Measurements from ENCODE around the gene FOXO6.

- no peak for TF ChIP-seq L3MBTL2 (IDR thresholded peaks at IDR 0.05)
- no peak for TF ChIP-seq FOS (IDR thresholded peaks at IDR 0.05; ENCODE audit: extremely low read depth, insufficient read length)
- TF ChIP-seq CTCF (IDR thresholded peaks at IDR 0.05 in 2 of 3, conservative IDR thresholded peaks at IDR 0.05 in 1 of 3; ENCODE audit: insufficient read depth in 2 of 3, low read depth in 1 of 3, low read length in 3 of 3): no peak
- no peak for TF ChIP-seq FOXP4 (CRISPR knock-in tag; IDR thresholded peaks at IDR 0.05; ENCODE audit: borderline replicate concordance)
- TF ChIP-seq CBX5 (IDR thresholded peaks at IDR 0.05; ENCODE audit: borderline replicate concordance, low read depth): no peak
- no peak for TF ChIP-seq ZBTB40 (IDR thresholded peaks at IDR 0.05)
- TF ChIP-seq ZBTB40 (CRISPR knock-in tag; IDR thresholded peaks at IDR 0.05): no peak
- no peak for TF ChIP-seq JUND (IDR thresholded peaks at IDR 0.05; ENCODE audit: borderline replicate concordance, low read depth, low read length)
- no peak for TF ChIP-seq JUND (tag; IDR thresholded peaks at IDR 0.05; ENCODE audit: borderline replicate concordance, low read depth, low read length)
These were observed 4.7 kb downstream of the FOXO6 start for GRCh38 chr1:41365772-41366454.

Measured in K562 (cell line).